GM19467 (cell line): ENCODE data around the gene FSTL1.

Experiments
- ATAC-seq: cut with Tn5 transposase; IDR thresholded peaks from one replicate; pipeline ENCODE4 v1.9.1; 2021; ENCODE audit warnings: mild to moderate bottlenecking, moderate library complexity; ENCODE audit not compliant: unreplicated experiment

The FSTL1 gene

DNA sequence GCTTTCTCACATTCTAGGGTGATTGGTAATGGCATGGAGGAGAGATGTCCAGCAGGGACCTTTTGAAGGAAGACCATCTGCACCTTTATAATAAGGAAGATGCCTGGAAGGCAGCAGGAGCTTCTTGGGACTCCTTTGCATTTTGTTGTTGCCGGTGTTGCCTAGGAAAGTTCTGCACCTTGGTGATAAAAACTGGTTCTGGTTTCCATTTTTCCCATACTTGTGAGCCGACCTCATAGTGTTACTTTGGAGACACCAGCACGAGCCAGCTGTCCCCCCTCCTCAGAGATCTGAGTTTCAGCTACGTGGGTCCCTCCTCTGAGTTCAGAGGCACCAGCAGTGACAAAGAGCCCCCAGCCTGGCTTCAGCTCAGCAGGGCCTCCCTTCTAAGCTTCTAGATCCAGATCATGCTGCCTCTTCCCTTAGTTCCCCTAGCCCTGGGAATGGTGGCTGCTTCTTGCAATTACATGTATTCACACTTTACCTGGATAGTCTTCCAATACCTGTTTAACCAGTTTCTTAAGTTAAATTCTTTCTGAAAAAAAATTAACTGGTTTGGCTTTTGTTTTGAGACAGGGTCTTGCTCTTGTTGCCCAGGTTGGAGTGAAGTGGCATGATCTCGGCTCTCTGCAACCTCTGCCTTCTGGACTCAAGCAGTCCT is 18.0 kb upstream of the FSTL1 start:
- ATAC-seq = no peak

DNA sequence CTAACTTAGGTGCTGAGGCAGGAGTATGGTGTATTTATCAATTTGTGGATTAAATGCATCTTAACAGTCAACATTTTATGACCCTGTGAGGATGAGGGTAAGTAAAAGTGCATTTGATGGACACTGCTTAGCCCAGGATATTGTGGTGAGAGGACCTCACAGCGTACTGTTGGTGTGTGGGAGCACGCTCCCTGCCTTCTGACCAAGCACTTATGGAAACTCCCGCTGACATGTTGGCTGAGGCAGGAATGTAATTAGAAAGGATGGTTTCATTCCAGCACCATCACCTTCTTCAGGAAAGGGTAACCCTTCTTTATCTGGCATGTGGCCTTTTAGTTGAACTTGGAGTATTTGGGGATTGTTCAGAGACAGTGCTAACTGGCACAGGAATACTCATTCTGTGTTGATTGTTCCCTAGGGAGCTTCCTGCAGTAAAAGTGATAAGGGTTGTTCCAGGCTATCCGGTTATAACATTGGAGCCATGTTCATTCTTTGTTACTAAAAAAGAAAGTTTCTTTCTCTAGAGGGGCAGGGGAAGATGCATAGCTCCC is 11.7 kb upstream of the FSTL1 start:
- no peak for ATAC-seq

GRCh38 chr3:120461416-120461815 is 10.6 kb upstream of the FSTL1 start:
- no peak for ATAC-seq

- no peak for ATAC-seq
Observed at GRCh38 chr3:120460862-120461261, 10.1 kb upstream of the FSTL1 start.

DNA sequence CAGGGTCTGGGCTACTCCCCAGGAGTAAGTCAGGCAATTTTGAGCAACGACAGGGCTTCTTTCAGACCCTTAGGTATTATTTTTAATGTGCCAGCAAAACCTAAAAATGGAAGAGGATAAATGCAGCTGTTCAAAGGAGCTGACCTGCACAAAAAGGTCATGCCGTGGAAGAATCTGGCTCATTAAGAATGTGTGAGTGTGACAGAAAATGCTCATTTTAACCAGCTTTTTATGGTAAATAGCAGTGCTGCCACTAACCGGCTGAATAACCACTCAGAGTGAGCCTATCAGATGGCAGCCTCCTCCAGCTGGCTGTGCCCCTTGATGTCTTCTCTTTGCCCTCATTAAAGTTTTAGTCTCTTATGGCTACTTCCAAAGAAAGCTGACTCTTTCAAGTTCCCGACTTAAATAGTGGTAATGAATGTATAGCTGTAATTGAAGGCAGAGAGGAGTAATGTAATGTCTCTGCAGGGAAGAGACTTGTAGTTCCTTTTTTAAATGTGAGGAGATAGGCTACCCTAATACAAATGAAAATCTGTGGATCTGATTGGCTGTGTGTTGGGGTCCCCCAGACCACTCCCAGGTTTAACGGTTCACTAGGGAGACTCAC is 9.5 kb upstream of the FSTL1 start:
- ATAC-seq = no peak

GRCh38 chr3:120459196-120459595 is 8.4 kb upstream of the FSTL1 start:
- ATAC-seq = no peak

GRCh38 chr3:120457827-120458226 is 7.0 kb upstream of the FSTL1 start:
- no peak for ATAC-seq

DNA sequence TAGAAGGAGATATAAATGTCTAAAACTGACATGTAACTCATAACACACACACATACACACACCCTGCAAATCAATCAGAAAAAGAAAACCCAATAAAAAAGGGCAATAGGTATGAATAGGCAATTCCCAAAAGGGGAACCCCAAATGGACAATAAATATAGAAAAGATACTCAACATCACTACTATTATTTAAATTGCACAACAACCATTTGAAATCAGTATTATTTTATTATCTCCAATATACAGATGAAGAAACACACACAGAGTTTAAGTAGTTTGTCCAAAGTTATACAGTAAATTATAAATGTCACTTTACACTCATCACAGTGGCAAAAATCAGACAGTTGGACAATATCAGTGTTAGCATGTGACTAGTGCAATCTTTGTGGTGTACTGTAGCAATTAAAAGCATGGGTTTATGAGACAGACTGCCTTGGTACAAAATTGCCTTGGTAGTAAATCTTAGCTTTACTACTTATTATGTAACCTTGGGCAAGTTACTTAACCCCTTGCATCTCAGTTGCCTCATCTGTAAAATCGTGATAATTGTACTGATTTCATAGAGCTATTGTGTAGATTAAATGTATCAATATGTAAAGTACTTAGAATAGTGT is 3.4 kb upstream of the FSTL1 start:
- no peak for ATAC-seq

- no peak for ATAC-seq
Observed at GRCh38 chr3:120452816-120453215, 2.0 kb upstream of the FSTL1 start.

- ATAC-seq = no peak
Observed at GRCh38 chr3:120451806-120452205, 1.0 kb upstream of the FSTL1 start.

DNA sequence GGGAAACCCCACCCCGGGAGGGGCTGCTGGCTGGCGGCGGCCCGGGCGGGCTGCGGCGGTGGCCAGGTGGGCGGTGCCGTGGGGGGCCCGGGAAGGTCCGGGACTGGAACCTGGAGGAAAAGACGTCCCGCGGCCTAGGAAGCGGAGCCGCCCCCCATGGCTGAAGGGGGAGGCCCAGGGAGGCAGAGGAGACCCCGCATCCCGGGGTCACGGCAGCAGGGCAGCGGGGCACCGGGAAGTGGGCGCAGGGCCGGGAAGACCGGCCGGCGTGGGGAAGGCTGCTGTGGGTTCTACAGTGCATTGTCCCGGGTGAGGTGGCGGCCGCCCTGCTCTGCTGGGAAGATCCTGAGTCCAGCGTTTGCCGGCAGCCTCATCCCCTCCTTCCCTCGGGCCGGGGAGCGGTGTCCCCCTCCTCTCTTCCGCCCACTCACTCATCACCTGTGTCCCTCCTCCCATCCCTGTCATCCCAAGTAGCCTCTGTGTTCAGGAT is 525 bp upstream of the FSTL1 start:
- ATAC-seq = no peak

DNA sequence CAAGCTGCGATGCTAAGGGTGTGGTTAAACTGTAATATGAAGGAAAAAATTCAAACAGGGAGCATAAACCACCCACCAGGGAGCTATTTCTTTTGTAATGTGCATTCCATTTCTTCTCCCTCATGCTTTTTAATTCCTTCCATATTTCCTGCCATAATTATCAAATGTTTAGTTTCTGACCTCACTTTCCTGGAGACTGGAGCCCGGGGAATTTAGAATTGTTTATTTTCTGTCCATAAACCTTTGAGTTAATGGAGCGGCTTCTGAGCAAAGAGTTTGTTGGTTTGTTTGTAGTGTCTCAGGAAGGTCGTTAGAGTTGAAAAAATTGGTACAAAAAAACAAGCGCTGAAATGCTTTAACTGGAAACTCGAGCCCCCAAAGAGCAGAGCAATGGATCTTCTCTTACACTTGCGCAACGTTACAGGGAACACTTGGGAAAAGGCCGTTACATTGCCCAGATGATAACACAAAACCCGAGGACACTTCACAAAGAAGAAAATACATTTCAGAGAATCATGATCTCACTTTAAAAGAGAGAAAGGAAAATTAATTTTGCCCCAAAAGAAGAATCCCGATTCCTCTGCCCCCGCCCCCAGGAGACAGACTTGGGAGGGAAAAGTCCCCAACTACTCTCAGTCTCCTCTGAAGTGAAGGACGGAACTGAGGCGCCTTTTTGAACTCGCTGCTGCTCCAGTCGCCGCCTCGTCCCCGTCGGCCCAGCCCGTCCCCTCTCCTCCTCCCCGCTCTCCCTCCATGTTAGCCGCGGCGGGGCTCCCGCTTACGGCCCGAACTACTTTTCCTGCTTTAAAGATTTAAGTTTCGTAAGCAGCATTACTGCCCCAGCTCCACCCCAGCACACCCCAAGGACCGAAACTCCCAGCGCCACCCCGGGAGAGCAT is 842 bp downstream of the FSTL1 start:
- ATAC-seq = no peak

GRCh38 chr3:120449251-120449650 is 1.5 kb downstream of the FSTL1 start:
- no peak for ATAC-seq

DNA sequence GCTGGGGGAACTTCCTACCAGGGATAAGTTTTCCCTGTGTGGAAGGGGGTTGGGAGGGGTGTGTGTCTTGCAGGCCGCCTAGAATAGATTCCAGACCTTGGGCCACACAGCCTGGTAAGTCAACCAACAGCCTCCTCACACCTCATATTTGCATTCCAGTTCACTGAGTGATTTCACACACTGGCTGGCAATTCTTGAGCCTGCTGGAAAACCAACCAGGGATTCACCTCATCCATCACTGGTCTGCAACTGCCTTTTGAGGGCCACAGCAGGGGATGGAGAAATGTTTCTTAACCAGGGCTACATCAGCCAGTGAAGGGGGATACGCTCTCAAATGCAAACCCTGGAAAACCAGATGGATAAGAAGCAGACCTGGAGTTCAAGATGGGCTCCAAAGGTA is 2.0 kb downstream of the FSTL1 start:
- ATAC-seq = no peak

GRCh38 chr3:120446891-120447668 is 3.7 kb downstream of the FSTL1 start:
- no peak for ATAC-seq

DNA sequence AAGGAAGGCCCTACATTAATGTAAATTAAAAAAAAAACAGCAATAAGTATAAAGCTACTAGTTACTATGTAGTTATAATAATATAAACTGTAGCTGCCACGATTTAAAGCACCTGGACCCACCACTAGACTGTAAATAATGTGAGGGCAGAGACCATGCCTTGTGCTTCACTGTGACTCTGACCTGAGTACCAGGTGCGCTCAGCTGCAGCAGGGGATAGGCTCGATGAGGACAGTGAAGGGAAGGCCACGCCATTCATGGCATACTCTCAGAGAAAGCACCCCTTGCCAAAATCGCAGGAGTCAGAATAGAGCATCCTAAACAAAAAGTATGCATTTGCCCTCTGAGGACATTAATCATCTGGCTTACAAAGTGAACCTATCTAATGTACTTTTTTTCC is 5.1 kb downstream of the FSTL1 start:
- no peak for ATAC-seq

DNA sequence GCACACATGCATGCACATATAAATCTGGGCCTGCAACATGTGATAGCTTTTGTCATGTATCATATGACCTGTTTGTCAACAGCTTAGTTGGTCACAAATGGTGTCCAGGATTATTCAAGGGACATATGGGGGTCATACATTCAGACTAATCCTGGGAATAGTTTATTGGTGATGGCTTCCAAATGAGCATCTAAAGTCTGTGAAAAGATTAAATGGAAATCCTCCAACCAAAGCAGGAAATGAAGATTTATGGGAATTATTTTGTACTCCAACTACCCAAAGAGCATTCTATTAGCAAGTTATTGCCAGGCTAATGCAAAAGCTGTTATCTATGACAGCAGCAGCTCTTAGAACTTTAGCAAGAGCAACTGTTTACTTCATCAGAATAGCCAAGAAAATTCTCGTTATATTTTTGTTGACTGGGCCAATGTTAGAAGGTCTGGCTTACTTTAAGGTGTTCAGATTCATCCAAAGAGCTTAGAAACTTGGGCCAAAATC is 7.1 kb downstream of the FSTL1 start:
- ATAC-seq = no peak

DNA sequence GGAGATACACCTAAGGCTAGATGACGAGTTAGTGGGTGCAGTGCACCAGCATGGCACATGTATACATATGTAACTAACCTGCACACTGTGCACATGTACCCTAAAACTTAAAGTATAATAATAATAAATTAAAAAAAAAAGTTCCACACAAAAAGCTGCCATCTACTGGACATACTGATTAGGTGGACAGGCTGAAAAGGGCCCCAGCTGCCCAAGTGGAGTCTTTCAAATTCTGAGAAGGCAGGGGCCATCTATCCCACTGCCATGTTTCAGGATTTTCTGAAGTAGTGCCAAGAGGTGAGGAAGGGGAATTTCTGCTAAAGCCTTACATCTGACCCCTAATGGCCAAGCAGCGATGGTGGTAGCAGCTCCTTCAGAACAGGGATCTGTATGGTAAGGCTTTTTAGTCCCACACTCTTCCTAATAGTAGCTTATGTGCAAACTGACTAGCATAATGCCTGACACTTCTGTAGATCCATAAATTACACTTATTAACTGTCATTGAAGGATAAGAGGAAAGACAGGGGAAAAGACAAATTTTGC is 7.7 kb downstream of the FSTL1 start:
- ATAC-seq = no peak

- ATAC-seq = no peak
Observed at GRCh38 chr3:120441776-120442175, 9.0 kb downstream of the FSTL1 start.

DNA sequence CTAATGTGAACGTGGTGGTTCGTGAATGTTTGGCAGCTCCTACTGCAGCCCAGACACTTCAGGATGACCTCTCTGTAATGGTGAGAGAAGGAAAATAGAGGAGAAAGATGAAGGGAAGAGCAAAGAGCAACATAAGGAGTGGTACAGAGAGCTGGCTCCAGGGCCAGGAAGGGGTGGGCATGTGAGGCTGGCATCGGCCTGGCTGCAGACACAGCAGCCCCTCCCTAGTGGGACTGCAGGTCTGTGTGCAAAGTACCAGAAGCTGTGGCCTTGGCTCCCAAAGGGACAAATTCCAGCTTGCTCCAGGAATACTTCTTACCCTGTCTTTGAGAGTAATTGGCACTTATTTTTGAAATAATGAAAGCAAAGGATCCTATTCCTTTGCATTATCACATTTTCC is 10.0 kb downstream of the FSTL1 start:
- ATAC-seq = no peak
